RPMI7951 (cell line): ENCODE results near the gene RECQL5. TPM values are rescaled to one million over a fixed set of nuclear protein-coding genes. Genes with fewer than 3 reads are reported as not detected.
A peak's percentile ranks its signal among the peaks of the same experiment; 100 is the strongest.

Experiments
- DNase-seq: peaks from one replicate; pipeline ENCODE4 v3.0.0-alpha.2; 2012; ENCODE audit warnings: low read depth
- total RNA-seq: library from RNA; depleted of rRNA; stranded (reverse); fragments of >200 nt; shearing (Covaris generic); gene quantifications from 2 replicates; pipeline ENCODE4 v1.2.3, GENCODE V29; 2014

RECQL5 gene
- total RNA-seq, 1 experiment from 2014 or later = 9.6 TPM

DNA sequence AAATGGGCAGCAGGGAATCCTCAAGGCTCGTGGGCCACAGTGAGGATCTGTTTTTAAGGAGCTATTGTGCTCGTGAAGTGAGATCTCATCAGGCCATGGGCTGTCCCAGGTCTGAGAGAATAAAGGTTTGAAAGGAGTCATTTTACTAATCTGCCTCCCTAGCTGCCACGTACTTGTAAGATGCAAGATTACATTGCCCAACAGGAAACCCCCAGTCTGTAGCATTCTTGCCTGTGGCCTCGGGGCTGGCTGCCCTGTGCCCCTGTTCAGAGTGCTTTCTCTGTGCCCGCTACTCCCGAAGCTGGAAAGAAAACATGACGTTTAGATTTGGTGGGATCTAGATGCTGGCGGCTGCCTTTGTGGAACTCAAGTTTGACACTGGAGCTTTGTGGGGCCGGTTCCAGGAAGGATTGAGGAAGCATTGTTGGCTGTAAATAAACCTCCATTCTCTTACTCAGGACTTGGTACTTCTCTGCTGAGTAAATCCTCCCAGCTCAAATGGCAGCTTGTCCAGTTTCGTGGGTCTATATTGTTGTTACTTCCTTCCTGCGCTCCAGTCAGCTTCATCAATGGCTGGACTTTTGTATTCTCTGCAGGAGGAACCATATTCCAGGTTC lies 21.4 kb upstream of the RECQL5 start:
- DNase-seq = peak; percentile 48

DNA sequence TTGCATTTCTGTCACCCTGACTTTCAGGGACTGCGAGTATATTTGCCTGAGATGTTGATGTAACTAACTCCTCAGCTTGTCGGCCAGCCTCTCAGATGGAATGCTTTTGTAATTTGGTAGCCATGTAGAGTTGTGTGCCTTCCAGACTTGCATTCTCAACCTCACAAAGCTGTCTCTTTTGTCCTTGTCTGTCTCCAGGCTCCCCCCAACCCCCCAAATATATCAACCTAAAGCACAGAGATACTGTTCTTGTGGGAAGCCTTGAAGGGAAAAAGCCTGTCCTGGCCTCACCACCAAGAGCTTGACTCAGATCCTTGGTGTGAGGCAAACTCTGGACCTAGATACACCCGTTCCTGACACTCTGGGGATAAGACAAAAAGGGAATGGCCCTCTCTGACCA lies 18.5 kb upstream of the RECQL5 start:
- no peak for DNase-seq

DNA sequence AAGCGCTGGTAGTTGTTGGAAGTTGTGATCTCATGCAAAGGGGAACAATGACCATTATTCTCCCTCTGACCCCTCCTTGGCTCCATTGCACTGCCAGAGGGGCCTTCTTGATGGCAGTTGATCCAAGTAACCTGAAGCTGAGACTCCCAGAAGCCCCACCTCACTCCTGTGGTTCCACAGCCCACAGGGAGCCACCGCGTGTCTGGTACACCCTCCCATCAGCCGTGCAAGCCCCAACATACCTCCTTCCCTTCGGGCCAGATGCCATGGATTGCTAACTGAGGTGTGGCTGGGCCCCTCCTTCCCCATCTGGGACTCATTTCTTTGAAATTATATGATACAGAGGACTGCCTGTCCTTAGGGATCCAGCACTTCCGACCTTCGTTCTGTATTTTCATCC lies 18.0 kb upstream of the RECQL5 start:
- peak; percentile 50 for DNase-seq

DNA sequence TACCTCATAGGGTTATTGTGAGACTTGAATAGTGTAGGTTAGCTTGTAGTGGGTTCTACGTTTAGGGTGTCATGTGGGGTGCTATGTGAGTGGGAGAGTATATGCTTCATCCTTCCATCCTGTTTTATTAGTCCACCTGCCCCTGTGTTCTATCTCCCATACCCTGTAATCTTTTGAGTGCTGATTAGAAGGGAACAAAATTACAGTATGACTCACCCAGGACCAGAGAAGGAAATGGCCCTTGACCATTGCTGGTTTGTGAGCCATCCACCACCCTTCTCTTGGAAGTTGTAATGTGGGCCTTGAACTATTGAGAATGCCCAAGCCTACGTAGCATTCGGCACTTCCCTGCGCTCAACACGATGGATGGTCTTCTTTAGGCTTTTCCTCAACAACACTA lies 17.3 kb upstream of the RECQL5 start:
- DNase-seq = no peak

DNA sequence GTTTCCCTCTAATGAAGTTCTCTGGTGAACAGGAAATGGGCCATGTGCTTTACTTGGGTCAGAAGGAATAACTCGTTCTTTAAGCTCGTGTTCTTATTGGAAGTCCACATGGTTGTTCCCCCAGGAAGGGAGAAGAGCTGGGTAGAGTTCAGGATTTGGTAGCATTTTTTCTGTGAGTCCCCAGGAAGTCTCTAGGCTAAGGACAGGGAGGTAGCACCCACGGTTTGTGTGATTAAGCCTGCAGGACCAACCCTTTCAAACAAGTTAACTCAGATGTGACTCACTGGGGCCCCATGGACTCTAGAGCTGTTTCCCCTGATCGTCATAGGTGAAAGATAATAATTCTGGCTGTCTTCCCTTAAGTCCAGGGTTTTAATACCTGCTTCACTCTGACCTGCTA lies 16.6 kb upstream of the RECQL5 start:
- DNase-seq = peak; percentile 72

DNA sequence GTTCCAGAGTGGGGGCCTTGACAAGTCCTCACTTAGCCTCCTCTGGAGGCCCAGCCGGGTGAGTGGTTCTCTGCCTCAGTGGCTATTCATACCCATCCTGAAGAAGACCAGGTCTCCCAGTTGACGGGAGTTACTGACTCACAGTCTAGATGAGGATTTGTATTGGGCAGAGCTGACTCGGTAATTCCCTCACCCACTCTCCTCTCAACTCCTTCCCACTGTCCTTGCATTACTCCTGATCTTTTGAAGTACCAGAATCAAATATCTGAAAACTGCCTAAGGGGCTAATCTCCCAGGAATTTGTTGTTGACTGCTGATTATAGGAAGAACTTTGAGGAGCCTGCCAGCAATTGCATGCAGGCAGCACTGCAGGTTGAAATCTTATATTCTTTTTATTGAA lies 14.3 kb upstream of the RECQL5 start:
- DNase-seq = peak; percentile 64

DNA sequence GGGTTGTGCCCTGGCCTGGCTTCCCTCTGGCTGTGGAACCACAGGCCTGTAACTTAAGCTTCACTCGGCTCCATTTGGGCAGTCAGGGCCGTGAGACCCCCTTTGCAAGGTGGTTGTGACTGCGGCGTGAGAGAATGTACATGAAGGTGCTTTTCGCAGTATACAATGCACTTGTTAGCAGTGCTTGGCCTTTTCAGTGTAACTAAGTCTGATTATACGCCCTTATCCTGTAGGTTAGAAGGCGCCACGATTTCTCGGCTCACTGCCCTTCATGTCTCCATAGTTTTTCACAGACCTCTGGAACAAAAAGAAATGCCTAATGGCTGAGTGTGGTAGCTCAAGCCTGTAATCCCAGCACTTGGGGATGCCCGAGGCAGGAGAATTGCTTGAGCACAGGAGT lies 13.5 kb upstream of the RECQL5 start:
- no peak for DNase-seq

DNA sequence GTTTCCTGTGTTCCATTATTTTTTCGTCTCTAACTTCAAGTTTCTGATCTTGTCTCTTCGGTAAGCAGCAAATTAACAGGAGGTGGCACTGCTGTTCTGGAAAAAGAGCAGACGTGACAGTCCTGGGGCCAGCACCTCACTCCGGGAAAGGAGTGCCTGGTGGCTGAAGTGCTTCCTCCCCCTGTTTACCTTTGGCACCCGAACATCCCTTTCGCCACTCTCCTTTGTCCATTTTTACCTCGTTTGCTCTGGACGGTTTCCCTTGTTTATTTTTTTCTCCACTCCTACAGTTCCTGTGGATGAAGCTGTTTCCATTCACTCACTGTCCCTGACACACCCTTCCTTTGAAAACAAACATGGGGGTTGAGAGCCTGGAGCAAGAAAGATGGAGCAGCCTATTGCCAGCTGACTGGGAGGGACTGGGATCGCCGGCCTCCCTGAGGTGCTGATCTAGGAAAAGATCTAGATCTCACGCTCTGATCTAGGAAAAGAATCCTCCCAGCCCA lies 12.8 kb upstream of the RECQL5 start:
- DNase-seq = no peak

DNA sequence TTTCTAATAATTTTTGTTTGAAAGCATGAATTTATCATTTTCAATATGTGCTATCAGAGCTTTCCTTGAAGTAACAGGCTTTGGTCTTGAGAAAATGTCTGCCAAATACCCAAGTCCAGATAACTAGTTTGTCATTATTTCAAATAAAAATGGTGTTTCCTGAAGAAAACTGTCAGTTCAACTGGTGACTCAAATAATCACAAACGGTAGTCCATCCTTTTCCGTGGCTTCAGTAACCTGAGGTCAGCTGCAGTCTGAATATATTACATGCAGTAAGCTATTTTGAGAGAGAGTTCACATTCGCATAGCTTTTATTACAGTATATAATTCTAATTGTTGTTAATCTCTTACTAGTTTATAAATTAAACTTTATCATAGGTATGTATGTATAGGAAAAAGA lies 9.5 kb upstream of the RECQL5 start:
- no peak for DNase-seq

DNA sequence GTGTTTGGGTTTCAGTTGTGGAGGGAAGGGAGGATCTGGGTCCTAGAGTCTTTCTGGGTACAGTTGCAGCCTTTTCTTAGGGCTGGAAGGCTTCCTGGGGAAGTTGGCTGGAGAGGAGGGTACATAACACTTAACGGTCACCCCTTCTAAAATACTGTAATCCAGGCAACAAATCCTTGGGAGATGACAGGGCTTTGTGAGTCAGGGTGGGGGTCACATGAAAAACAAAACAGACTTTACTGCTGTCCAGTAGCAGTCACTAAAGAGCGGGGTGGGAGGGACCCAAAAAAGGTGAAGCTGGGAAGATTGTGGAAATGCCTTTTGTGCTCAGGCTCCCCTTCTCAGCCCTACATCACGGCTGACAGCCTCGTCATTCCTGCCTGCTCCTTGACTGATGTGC lies 6.5 kb upstream of the RECQL5 start:
- no peak for DNase-seq

DNA sequence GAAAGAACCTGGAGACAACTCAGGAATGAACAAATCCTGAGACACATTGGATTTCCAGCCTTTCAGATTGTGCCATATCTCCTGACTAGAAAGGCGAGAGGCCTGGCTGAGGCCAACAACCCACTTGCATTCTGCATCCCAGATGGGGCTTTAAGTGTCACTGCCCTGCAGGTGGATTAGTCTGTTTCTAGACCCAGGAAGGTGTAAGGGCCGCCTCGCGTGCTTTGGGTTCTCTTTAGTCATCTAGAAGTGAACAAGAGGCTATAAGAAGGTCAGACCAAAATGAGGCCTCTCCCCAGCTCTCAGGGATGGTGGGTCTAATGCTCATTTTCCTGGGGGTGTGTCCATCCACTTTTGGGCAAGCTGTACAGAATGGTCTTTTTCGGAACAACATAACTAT lies 5.1 kb upstream of the RECQL5 start:
- DNase-seq = no peak

DNA sequence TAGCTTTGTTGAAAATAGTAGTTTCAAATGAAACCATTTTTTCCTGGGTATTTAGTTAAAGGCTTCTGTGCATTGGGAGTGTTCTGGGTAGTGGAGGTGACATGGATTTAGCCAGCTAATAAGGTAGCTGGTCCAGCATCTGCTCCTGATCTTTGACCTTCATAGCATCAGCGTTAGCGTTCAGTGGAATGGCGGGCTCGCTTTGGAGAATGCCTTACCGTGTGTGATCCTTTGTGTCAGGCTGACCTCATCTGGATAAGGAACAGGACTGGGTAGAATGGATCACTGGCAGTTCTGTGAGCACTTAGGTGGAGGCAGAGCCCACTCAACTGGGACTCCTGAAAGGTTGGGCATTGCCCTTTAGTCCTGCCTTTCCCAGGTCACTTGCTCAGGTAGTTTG lies 3.9 kb upstream of the RECQL5 start:
- DNase-seq = no peak

DNA sequence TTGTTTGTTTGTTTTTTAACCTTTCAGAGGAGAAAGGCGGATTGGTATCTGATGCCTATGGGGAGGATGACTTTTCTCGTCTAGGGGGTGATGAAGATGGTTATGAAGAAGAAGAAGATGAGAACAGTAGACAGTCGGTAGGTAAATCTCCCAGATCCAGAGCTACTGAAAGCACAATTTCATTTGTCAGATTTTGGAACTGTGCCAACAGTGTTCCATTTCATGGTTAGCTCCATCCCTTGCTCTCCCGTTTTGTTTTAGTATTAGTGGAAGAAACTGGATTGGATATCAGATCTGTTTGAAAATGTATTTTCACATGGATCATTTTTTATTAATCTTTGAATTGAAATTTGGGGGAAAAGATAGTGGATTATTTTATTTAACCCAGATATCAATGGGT lies 1.5 kb upstream of the RECQL5 start:
- DNase-seq = no peak

DNA sequence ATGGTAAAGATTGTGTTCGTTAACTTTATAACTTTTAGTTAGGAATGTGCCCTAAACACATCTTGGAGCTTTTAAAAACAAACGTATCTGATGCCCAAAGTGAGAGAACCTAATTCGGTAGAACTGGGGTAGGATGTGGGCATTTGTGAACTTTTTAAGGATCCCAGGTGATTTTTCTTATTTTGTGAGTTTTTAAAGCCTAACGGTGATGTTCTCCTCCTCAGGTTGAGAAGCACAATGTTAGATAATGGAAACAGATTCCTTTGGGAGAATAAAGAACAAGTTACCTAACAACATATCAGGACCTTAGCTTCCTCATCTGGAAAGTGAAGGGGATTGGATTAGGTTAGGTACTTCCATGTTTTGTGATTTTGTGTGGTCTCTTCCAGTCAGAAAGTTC lies 871 bp upstream of the RECQL5 start:
- no peak for DNase-seq

DNA sequence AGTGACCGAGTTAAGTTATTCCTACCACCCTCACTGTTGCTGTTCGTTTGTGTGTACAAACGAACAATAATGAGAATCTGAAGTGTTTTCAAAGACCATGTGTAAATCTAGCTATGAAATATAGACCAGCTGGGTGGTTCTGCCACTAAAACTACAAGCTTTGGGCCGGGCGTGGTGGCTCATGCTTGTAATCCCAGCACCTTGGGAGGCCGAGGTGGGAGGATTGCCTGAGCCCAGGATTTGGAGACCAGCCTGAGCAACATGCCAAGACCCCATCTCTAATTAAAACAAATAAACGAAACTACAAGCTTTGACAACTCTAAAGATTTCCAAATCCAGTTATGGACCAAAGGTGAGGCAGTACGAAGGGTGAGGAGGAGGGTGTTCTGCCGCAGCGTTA lies 973 bp downstream of the RECQL5 start:
- no peak for DNase-seq

DNA sequence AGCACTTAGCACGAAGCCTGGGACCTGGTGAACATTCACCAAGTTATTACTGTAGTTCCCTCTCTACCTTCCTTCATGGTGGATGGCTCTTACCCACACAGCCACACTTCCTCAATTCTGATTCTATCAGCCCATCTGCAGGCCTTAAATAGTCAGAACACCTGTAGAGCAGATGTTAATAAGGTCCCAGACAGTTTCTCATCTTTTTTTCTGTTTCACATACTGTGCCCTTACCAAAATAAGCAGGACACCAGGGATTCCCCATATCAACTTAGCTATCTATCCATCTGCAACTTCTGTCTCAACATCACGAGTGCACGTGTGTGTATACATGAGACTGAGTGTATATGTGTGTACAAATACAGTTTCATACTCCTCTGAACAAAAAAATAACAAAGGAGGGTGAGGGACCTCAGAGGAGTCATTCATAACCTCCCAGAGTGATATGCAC lies 2.8 kb downstream of the RECQL5 start:
- DNase-seq = no peak

DNA sequence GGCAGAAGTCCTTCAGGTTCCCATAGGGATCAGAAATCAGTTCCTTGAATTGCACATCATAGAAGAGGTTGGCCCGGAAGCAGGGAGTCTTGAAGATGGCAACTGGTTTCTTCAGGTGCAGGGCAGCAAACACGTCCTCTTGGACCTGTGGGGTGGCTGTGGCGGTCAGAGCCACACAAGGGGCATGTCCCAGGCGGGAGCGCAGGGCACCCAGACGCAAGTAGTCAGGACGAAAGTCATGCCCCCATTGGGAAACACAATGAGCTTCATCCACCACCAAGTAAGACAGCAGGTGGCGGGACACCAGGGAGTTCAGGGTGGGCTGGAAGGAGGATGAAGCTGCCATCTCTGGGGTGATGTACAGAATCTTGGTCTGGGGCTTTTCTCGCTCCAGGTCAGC lies 4.4 kb downstream of the RECQL5 start:
- no peak for DNase-seq

DNA sequence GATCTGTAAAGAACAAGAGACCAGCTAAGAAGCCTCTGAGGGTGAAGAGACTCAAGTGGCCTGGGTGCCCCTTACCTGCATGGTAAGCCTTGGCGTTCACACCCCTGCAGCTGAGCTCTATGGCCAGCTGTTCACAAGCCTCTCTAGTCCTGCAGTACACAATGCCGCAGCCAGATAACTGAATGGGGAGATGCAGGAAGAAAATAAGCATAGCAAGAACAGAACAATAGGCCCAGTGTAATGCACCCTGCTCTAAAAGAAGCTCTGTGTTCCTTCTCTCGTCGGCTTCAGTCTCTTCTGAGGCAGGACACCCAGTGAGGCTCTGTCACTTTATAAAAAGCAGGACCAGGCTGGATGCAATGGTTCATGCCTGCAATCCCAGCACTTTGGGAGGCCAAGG lies 5.4 kb downstream of the RECQL5 start:
- no peak for DNase-seq

DNA sequence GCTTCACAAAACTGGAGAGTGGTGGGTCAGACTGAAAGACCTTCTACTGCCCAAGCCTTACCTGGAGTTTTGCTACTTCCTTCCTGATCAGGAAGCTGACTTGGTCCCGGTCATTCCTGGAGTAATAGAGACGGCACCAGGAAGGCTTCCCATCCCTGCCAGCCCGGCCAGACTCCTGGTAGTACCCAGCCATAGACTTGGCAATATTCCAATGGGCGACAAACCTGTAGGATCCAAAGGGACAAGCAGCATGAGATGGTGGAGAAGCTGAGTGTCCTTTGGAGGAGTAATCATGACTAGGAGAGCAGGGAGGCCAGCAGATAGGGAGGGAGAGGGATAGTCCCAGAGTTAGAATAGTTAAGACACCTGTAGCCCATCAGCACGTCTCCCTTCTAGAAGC lies 8.7 kb downstream of the RECQL5 start:
- no peak for DNase-seq

DNA sequence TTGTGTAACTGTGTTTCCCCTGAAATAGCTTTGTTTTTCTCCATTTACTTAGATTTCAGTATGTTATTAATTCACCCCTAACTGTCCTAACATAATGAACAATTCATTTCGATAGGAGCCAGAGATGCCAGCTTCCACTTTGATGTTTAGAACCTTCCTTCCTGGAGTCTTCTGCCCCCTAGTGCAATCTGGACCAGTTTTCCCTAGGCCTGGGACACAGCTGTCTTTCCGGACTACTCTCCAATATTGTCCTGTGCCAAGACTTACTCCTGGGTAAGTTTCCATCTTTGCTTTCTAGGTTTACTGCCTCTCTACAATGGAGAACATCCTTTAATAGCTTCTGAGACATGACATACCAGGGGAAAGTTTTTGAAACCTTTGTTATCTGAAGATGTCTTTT lies 12.8 kb downstream of the RECQL5 start:
- no peak for DNase-seq

DNA sequence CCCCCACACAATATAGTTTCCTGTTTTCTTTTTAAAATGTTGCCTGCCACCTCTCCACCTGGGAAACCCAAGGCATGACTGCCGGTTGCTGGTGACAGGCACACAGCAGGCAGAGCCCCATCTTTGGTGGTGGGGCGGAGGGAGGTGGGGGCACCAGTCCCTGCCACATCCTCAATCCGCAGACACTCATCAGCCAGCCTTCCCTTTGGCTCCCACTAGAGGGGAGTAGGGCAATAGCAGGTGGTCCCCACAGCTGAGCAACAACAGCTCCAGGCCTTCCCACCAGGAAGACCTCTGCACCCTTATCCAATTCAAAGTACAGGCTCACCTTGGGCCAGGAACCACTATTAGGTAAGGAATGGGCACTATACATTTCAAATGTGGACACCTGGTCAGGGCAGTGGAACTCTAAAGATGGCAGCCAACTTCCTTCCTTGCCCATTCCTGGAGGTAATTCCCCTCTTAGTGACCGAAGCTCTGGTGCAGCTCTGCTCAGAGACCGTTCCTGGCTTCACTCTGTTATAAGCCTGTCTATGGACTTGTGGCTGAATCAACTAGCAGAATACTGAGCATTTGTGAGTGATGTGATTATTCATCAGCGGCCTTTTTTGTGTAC lies 13.9 kb downstream of the RECQL5 start:
- peak; percentile 25 for DNase-seq

DNA sequence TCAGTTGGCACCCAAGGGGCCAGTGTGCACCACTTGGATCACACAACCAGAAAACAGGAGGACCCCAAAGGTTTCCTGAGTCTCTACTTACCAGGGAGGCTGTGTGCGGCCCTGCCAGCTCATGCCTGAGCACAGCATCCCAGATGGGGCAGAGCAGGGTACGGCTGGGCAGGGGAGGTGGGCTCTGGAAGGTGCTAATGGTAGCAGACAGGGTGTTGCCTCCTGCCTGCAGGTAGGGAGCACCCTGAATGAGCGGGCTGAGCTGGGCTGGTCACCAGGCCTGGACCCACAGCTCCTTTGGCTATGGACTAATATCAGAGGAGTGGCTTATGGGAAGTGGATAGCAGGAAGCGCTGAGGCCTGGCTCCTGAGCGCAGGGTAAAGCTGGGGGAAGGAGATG lies 14.6 kb downstream of the RECQL5 start:
- DNase-seq = no peak

DNA sequence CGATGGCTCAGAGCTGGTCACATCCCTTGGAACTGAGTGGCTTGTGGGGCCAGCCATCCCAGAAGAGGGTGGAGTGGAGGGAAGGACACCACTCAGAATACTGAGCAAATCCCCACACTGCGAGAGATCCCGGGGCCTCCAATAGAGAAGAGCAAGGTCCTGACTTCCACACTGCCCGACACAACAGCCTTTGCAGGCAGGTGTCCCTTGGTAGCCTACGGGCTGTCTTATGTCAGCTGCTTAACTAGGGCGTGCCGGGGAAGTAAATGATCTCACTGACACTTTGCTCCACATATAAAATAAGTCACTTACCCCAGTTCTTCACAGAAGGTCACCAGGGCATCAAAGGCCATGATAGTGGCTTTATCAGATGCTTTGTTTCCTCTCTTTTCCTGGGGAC lies 16.1 kb downstream of the RECQL5 start:
- no peak for DNase-seq

DNA sequence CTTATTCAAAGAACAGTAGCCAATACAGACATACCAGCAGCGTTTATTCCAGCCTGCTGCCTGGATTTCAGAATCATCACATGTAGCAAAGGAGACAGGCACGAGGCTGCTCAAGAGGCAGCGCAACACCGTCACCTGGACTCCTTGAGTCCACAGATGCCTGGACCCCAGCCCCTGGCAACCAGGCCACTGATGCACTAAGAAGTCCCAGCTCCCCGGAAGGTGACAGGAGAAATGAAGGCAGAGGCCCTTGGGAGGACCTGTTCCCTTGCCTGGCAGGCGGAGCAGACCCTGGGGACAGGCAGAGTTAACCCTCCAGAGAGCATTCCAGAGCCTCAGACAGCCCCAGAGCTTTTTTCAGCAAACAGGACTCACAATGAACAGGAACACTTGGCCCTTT lies 17.3 kb downstream of the RECQL5 start:
- DNase-seq = no peak
